Activated CD8-positive, alpha-beta T cell treated with anti-CD3 and anti-CD28 coated beads, Interleukin-2, amount 10 ng/mL, durations not matched to agents 7 days and 5 days (primary cell): Measurements from ENCODE around the gene PCDH12. TPM values are rescaled to one million over a fixed set of nuclear protein-coding genes. Genes with fewer than 3 reads are reported as not detected.

Source experiments
- ATAC-seq: fragments of 150-1000 bp; cut with Tn5 transposase; one replicate; pipeline ENCODE4 v1.10.0; 2021; ENCODE audit warnings: moderate library complexity
- CTCF ChIA-PET: fragments of 350-600 bp; sonication (Branson Sonifier 250); formaldehyde crosslinking; loops from one replicate; lab custom pipeline; 2021; ENCODE audit warnings: antibody characterized with exemption; lab: Charles Lee
- POLR2A ChIA-PET: fragments of 350-600 bp; sonication (Branson Sonifier 250); formaldehyde crosslinking; loops from one replicate; lab custom pipeline; 2021; ENCODE audit warnings: antibody characterized with exemption; lab: Charles Lee
- DNase-seq: peaks from one replicate; pipeline ENCODE4 v3.0.0-alpha.2; 2020
- H3K27ac Mint-ChIP-seq: one replicate; pipeline ENCODE4 v1.8.0; 2021; ENCODE audit warnings: mild to moderate bottlenecking, mixed read lengths
- H3K27me3 Mint-ChIP-seq: one replicate; pipeline ENCODE4 v1.8.0; 2021; ENCODE audit warnings: low read depth, mixed read lengths
- H3K36me3 Mint-ChIP-seq: one replicate; pipeline ENCODE4 v1.8.0; 2021; ENCODE audit warnings: low read depth, mixed read lengths
- H3K4me1 Mint-ChIP-seq: one replicate; pipeline ENCODE4 v1.8.0; 2021; ENCODE audit warnings: low read depth, mixed read lengths
- H3K4me3 Mint-ChIP-seq: one replicate; pipeline ENCODE4 v1.8.0; 2021; ENCODE audit warnings: mild to moderate bottlenecking, mixed read lengths
- H3K9me3 Mint-ChIP-seq: one replicate; pipeline ENCODE4 v1.8.0; 2022; ENCODE audit warnings: mixed read lengths; ENCODE audit not compliant: insufficient read depth
- total RNA-seq, 2 experiments: library from RNA; stranded (reverse); gene quantifications; one replicate each; pipeline ENCODE4 v1.2.3, GENCODE V29; 2021

PCDH12 gene
- total RNA-seq, 2 experiments from 2014 or later = 0.26 to 0.29 TPM

DNA sequence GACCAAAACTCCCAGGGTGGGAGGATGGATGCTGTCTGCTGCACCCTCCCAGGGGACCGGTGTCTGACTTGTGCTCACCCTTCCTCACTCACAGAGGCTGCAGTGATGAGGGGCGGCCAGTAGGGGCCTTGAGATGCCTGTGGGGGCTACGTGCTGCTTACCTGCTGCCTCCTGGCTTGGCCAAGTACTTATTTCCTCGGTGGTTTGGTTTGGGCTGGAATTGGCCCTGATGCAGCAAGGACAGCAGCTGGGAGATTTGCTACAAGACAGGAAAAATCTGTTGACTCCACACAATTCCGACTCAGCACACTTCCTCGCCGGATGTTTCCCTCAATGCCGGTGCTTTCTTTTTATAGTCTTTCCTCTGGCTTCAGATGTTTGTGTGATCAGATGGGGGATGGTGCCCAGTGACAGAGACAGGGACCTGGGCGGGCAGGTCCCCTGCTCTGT, 6.6 kb downstream of the PCDH12 start:
- CTCF ChIA-PET = interaction anchor here (0.9 to 5.0 kb wide), 6 partner anchors 10 to 260 kb away, joined by 3 to 30 read pairs (median 4); partner anchors contain the start of gene DELE1
- Mint-ChIP-seq H3K36me3 (no peaks in the 10 kb centered on the region), H3K27me3 (no peaks in the 10 kb centered on the region), H3K27ac (peak overlapping the region; percentile 37), H3K9me3 (no peaks in the 10 kb centered on the region), H3K4me3 (no peak overlapping the region), H3K4me1 (peaks cover 27% of the 10 kb centered on the region)
- DNase-seq = peak; percentile 49
- POLR2A ChIA-PET = interaction anchor here (0.7 kb wide), 1 partner anchor 18 kb away, joined by 3 read pairs; the partner anchor contains the start of gene RNF14
- ATAC-seq = peak; percentile 82

DNA sequence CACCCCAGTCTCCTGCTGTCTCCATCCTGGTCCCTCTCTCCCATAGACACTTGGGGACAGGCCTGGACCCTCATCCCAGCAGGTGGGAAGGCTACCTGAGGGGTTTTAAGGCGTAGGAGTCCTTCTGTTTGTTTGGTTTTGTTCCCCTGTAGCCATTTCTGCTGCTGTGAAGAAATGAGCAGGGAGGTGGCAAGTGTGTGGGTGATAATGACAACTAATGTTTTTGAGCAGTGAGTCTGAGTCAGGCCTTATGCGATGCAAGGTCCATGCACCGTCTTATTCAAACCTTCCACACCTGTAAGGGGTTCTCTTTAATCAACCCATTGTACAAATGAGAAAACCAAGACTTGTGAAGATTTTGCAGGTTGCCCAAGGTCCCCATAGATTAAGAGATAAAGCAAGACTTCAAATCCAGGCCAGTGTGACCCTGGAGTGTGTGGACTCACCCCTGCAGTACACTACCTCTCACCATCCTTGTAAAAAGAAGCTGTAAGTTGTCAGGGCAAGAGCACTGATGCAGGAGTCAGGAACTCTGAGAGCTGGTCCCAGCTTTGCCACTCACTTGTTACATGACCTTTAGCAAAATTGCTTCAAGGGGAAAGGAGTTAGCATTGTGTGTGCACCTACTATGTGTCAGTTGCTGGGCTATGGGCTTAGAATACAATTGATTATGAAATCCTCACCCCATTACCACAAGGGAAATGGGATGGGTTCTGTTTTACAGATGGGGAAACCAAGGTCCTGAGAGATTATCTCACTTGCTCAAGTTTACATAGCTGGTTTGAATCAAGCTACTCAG, 7.6 kb downstream of the PCDH12 start:
- Mint-ChIP-seq H3K36me3 (no peaks in the 10 kb centered on the region), H3K27ac (no peak overlapping the region), H3K4me1 (peaks cover 27% of the 10 kb centered on the region), H3K27me3 (no peaks in the 10 kb centered on the region), H3K9me3 (no peaks in the 10 kb centered on the region), H3K4me3 (no peak overlapping the region)
- no peak for DNase-seq
- ATAC-seq = no peak
- POLR2A ChIA-PET = interaction anchor here (0.7 to 0.9 kb wide), 2 partner anchors 19 to 27 kb away, joined by 3 read pairs; partner anchors contain the start of genes DELE1 and RNF14
- CTCF ChIA-PET = interaction anchor here (0.7 to 5.0 kb wide), 7 partner anchors 10 to 296 kb away, joined by 3 to 30 read pairs (median 4); no protein-coding TSS in a partner anchor

GRCh38 chr5:141949511-141949910, 8.5 kb downstream of the PCDH12 start:
- H3K4me3 Mint-ChIP-seq = no peak overlapping the region
- no peaks in the 10 kb centered on the region for H3K36me3 Mint-ChIP-seq
- no peaks in the 10 kb centered on the region for H3K27me3 Mint-ChIP-seq
- ChIA-PET CTCF (interaction anchor here (1.7 to 5.0 kb wide), 2 partner anchors 11 to 285 kb away, joined by 4 to 30 read pairs; no protein-coding TSS in a partner anchor), POLR2A (no interaction called here)
- DNase-seq (no peak), ATAC-seq (no peak)
- H3K27ac Mint-ChIP-seq = no peak overlapping the region
- peaks cover 25% of the 10 kb centered on the region for H3K4me1 Mint-ChIP-seq
- H3K9me3 Mint-ChIP-seq = no peaks in the 10 kb centered on the region

DNA sequence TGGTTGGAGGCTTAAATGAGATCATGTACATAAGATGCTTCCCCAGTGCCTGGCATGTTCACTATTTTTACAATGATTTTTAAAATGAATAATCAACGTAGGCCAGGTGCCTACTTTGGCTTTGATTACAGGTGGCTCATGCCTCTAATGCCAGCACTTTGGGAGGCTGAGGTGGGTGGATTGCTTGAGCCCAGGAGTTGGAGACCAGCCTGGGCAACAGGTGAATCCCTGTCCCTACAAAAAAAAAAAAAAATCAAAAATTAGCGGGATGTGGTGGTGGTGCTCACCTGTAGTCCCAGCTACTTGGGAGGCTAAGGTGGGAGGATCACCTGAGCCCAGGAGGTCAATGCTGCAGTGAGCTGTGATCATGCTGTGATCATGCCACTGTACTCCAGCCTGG, 9.2 kb downstream of the PCDH12 start:
- ATAC-seq = no peak
- H3K27ac Mint-ChIP-seq = no peak overlapping the region

DNA sequence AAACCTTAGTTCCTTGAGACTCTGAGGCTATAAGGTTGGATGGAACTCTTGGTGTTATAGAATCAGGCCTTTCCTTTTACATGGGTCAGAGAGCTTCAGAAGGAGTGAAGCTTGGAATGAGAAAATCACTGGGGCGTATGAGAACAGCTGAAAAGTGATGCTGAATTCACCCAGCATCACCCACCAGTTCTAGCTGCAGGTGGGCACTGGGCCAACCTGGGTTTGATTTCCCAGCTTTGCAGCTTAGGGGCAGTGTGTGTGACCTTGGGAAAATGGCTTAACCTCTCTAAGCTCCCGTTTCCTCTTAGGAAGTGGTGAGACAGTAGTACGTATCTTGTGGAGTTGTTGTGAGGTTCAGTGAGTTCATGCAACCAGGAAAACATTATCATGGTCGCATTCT, 10.7 kb downstream of the PCDH12 start:
- CTCF ChIA-PET = interaction anchor here (5.0 kb wide), 1 partner anchor 14 kb away, joined by 30 read pairs; no protein-coding TSS in a partner anchor
- POLR2A ChIA-PET = no interaction called here
- DNase-seq (no peak), ATAC-seq (no peak)
- H3K9me3 Mint-ChIP-seq = no peaks in the 10 kb centered on the region
- H3K36me3 Mint-ChIP-seq = no peaks in the 10 kb centered on the region
- H3K27me3 Mint-ChIP-seq = no peaks in the 10 kb centered on the region
- H3K27ac Mint-ChIP-seq = no peak overlapping the region
- no peak overlapping the region for H3K4me3 Mint-ChIP-seq
- H3K4me1 Mint-ChIP-seq = peaks cover 17% of the 10 kb centered on the region

More for the DNA sequence above, 9.2 kb downstream of the PCDH12 start:
- Mint-ChIP-seq H3K36me3 (no peaks in the 10 kb centered on the region), H3K4me1 (peaks cover 18% of the 10 kb centered on the region), H3K27me3 (no peaks in the 10 kb centered on the region), H3K9me3 (no peaks in the 10 kb centered on the region), H3K4me3 (no peak overlapping the region)
- no peak for DNase-seq
- CTCF ChIA-PET = interaction anchor here (1.7 to 5.0 kb wide), 2 partner anchors 12 to 284 kb away, joined by 4 to 30 read pairs; no protein-coding TSS in a partner anchor
- POLR2A ChIA-PET = no interaction called here

DNA sequence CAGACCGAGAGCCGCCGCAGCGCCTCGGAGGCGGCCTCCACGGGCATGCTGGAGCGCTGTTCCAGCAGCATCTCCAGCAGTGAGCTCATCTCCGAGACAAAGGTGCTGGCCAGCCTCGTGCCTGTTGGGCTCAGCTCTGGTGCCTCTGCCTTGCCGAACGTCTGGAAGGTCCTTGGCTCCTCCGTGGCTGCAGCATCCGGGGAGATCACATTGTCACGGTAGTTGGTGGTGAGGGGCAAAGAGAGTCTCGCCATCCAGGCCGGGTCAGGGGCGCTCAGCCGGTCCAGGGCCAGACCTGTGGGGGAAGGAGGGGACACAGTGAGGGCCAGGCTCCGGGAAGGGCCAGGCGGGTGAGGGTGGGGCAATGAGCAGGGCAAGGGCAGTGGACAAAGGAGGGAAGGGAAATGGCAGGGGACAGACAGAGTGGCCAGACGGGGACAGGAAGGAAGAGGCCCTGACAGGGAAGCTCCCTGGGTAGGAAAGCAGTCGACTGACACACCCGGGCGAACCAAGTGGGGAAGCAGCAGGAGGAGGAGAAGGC, 12.4 kb downstream of the PCDH12 start:
- CTCF ChIA-PET = interaction anchor here (0.8 to 1.6 kb wide), 4 partner anchors 15 to 281 kb away, joined by 3 to 11 read pairs (median 4); no protein-coding TSS in a partner anchor
- Mint-ChIP-seq H3K27me3 (no peaks in the 10 kb centered on the region), H3K4me3 (no peak overlapping the region), H3K36me3 (peaks cover 2% of the 10 kb centered on the region), H3K27ac (no peak overlapping the region), H3K4me1 (peaks cover 9% of the 10 kb centered on the region), H3K9me3 (no peaks in the 10 kb centered on the region)
- DNase-seq = no peak
- no peak for ATAC-seq
- POLR2A ChIA-PET = no interaction called here

DNA sequence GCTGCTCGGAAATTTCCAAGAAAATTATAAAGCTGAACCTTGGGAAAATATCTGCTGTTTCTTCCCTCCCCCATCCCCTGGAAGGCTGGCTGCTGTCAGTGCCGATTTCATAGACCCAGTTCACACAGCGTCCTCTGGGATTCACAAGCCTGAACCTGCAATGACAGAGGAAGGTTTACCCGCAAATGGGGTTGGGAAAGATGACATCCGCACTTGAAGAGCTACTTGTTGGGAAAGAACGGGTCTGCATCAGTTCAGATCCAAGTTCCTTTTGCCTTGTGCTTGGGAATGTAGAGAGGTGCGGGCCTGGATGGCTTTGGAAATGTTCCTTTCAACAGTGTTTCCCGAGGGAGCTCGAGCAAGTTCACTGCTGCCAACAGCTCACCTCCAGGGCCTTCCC, 13.9 kb downstream of the PCDH12 start:
- CTCF ChIA-PET = interaction anchor here (1.5 to 5.8 kb wide), 3 partner anchors 14 to 279 kb away, joined by 3 to 49 read pairs (median 7); partner anchors contain the start of gene PCDH12
- H3K36me3 Mint-ChIP-seq = peaks cover 9% of the 10 kb centered on the region
- peaks cover 11% of the 10 kb centered on the region for H3K4me1 Mint-ChIP-seq
- DNase-seq (no peak), ATAC-seq (no peak)
- no peak overlapping the region for H3K4me3 Mint-ChIP-seq
- no peak overlapping the region for H3K27ac Mint-ChIP-seq
- H3K27me3 Mint-ChIP-seq = no peaks in the 10 kb centered on the region
- no peaks in the 10 kb centered on the region for H3K9me3 Mint-ChIP-seq
- POLR2A ChIA-PET = interaction anchor here (0.6 kb wide), 1 partner anchor 140 kb away, joined by 3 read pairs; no protein-coding TSS in a partner anchor

- ChIA-PET CTCF (interaction anchor here (2.5 to 5.8 kb wide), 2 partner anchors 16 to 18 kb away, joined by 7 to 49 read pairs; partner anchors contain the start of gene PCDH12), POLR2A (interaction anchor here (0.6 kb wide), 1 partner anchor 581 kb away, joined by 3 read pairs; no protein-coding TSS in a partner anchor)
- Mint-ChIP-seq H3K4me3 (no peak overlapping the region), H3K27me3 (no peaks in the 10 kb centered on the region), H3K36me3 (peaks cover 13% of the 10 kb centered on the region), H3K9me3 (no peaks in the 10 kb centered on the region), H3K4me1 (peaks cover 11% of the 10 kb centered on the region), H3K27ac (no peak overlapping the region)
- no peak for ATAC-seq
- no peak for DNase-seq
Observed at GRCh38 chr5:141942185-141942857, 15.7 kb downstream of the PCDH12 start.

GRCh38 chr5:141941779-141942178, 16.2 kb downstream of the PCDH12 start:
- Mint-ChIP-seq H3K36me3 (peaks cover 13% of the 10 kb centered on the region), H3K27me3 (no peaks in the 10 kb centered on the region), H3K4me1 (peaks cover 11% of the 10 kb centered on the region), H3K4me3 (no peak overlapping the region), H3K9me3 (no peaks in the 10 kb centered on the region), H3K27ac (no peak overlapping the region)
- ChIA-PET POLR2A (interaction anchor here (0.6 to 1.4 kb wide), 2 partner anchors 18 to 582 kb away, joined by 3 to 5 read pairs; partner anchors contain the start of gene DELE1), CTCF (interaction anchor here (2.5 to 5.8 kb wide), 2 partner anchors 16 to 19 kb away, joined by 7 to 49 read pairs; partner anchors contain the start of gene PCDH12)
- DNase-seq (no peak), ATAC-seq (no peak)

- CTCF ChIA-PET = interaction anchor here (1.2 to 5.8 kb wide), 3 partner anchors 9 to 19 kb away, joined by 3 to 49 read pairs (median 6); partner anchors contain the start of gene DELE1
- no peaks in the 10 kb centered on the region for H3K9me3 Mint-ChIP-seq
- peaks cover 11% of the 10 kb centered on the region for H3K4me1 Mint-ChIP-seq
- no peaks in the 10 kb centered on the region for H3K27me3 Mint-ChIP-seq
- DNase-seq (no peak), ATAC-seq (no peak)
- H3K4me3 Mint-ChIP-seq = no peak overlapping the region
- peaks cover 13% of the 10 kb centered on the region for H3K36me3 Mint-ChIP-seq
- no peak overlapping the region for H3K27ac Mint-ChIP-seq
- POLR2A ChIA-PET = interaction anchor here (1.1 to 1.4 kb wide), 2 partner anchors 17 to 19 kb away, joined by 3 to 5 read pairs; partner anchors contain the start of gene DELE1
Observed at GRCh38 chr5:141941307-141941706, 16.7 kb downstream of the PCDH12 start.
